Measurements from ENCODE around the gene SLC4A11.
A peak's percentile ranks its signal among the peaks of the same experiment; 100 is the strongest.
"Not testable (repeated sequence)": the region's sequence is repeated elsewhere in the genome, so short reads cannot be mapped to it uniquely, and the experiment has no call there.

SLC4A11 gene

GRCh38 chr20:3203315-3204123 is 35.5 kb downstream of the SLC4A11 start:
- DNase-seq (ENCODE audit: low spot score) = peak; percentile 51

GRCh38 chr20:3202965-3203314 is 36.0 kb downstream of the SLC4A11 start:
- DNase-seq (ENCODE audit: low spot score) = no peak

GRCh38 chr20:3199976-3200755 is 38.8 kb downstream of the SLC4A11 start:
- DNase-seq (ENCODE audit: low spot score) = no peak

- DNase-seq (ENCODE audit: low spot score) = no peak
Measured at GRCh38 chr20:3199206-3199605, 39.8 kb downstream of the SLC4A11 start.

GRCh38 chr20:3195590-3196237 is 43.3 kb downstream of the SLC4A11 start:
- no peak for DNase-seq (ENCODE audit: low spot score)

- no peak for DNase-seq (ENCODE audit: low spot score)
Measured at GRCh38 chr20:3194617-3195280, 44.2 kb downstream of the SLC4A11 start.

GRCh38 chr20:3193806-3194616 is 45.0 kb downstream of the SLC4A11 start:
- DNase-seq (ENCODE audit: low spot score) = no peak

- no peak for DNase-seq (ENCODE audit: low spot score)
Measured at GRCh38 chr20:3192226-3193015, 46.6 kb downstream of the SLC4A11 start.

GRCh38 chr20:3190681-3191111 is 48.3 kb downstream of the SLC4A11 start:
- DNase-seq (ENCODE audit: low spot score) = no peak

- no peak for DNase-seq (ENCODE audit: low spot score)
Measured at GRCh38 chr20:3189561-3190131, 49.3 kb downstream of the SLC4A11 start.

- no peak for DNase-seq (ENCODE audit: low spot score)
Measured at GRCh38 chr20:3188823-3189413, 50.1 kb downstream of the SLC4A11 start.

- DNase-seq (ENCODE audit: low spot score) = not testable (repeated sequence)
Measured at GRCh38 chr20:3187861-3188260, 51.1 kb downstream of the SLC4A11 start.

GRCh38 chr20:3183896-3184612 is 54.9 kb downstream of the SLC4A11 start:
- DNase-seq (ENCODE audit: low spot score) = no peak

- not testable (repeated sequence) for DNase-seq (ENCODE audit: low spot score)
Measured at GRCh38 chr20:3182429-3182828, 56.6 kb downstream of the SLC4A11 start.

- DNase-seq (ENCODE audit: low spot score) = no peak
Measured at GRCh38 chr20:3181270-3181669, 57.7 kb downstream of the SLC4A11 start.

GRCh38 chr20:3180319-3180718 is 58.7 kb downstream of the SLC4A11 start:
- no peak for DNase-seq (ENCODE audit: low spot score)

GRCh38 chr20:3177746-3178485 is 61.1 kb downstream of the SLC4A11 start:
- DNase-seq (ENCODE audit: low spot score) = no peak

All from cerebellar cortex (tissue), 1 donor.